SKM-1 treated with dmso at 0.1 percent for 144 hours (cell line): ENCODE data around the gene KCNH4.
"Not testable (repeated sequence)": the region's sequence is repeated elsewhere in the genome, so short reads cannot be mapped to it uniquely, and the experiment has no call there.

Experiments used
- DNase-seq: peaks from one replicate; lab custom pipeline; 2025; ENCODE audit not compliant: unreplicated experiment; lab: John Stamatoyannopoulos, UW

The KCNH4 gene

GRCh38 chr17:42180922-42181850 is at the start of gene KCNH4:
TSS of gene KCNH4 (minus strand) at chr17:42181142. CDS start at chr17:42180945, 197 bp downstream.
- DNase-seq = peak; percentile 85

GRCh38 chr17:42230225-42230624 is 49.3 kb upstream of the KCNH4 start:
- DNase-seq = no peak

GRCh38 chr17:42227849-42228700 is 47.1 kb upstream of the KCNH4 start:
- no peak for DNase-seq

GRCh38 chr17:42225646-42226045 is 44.7 kb upstream of the KCNH4 start:
- DNase-seq = no peak

GRCh38 chr17:42224651-42225050 is 43.7 kb upstream of the KCNH4 start:
- DNase-seq = no peak

- peak; percentile 73 for DNase-seq
These were observed 41.2 kb upstream of the KCNH4 start for GRCh38 chr17:42221886-42222745.

GRCh38 chr17:42219280-42219679 is 38.3 kb upstream of the KCNH4 start:
- DNase-seq = not testable (repeated sequence)

GRCh38 chr17:42214156-42214555 is 33.2 kb upstream of the KCNH4 start:
- DNase-seq = no peak

- no peak for DNase-seq
These were observed 31.4 kb upstream of the KCNH4 start for GRCh38 chr17:42212382-42212781.

- DNase-seq = not testable (repeated sequence)
These were observed 31.0 kb upstream of the KCNH4 start for GRCh38 chr17:42211921-42212341.

GRCh38 chr17:42210046-42210445 is 29.1 kb upstream of the KCNH4 start:
- DNase-seq = no peak

- not testable (repeated sequence) for DNase-seq
These were observed 25.2 kb upstream of the KCNH4 start for GRCh38 chr17:42206153-42206612.

GRCh38 chr17:42203354-42203753 is 22.4 kb upstream of the KCNH4 start:
- DNase-seq = no peak

- no peak for DNase-seq
These were observed 21.8 kb upstream of the KCNH4 start for GRCh38 chr17:42202696-42203095.

- DNase-seq = no peak
These were observed 21.2 kb upstream of the KCNH4 start for GRCh38 chr17:42202159-42202558.

- no peak for DNase-seq
These were observed 20.5 kb upstream of the KCNH4 start for GRCh38 chr17:42201458-42201772.

- no peak for DNase-seq
These were observed 19.9 kb upstream of the KCNH4 start for GRCh38 chr17:42200706-42201457.

GRCh38 chr17:42199416-42200011 is 18.6 kb upstream of the KCNH4 start:
- no peak for DNase-seq

- peak; percentile 41 for DNase-seq
These were observed 18.0 kb upstream of the KCNH4 start for GRCh38 chr17:42198897-42199296.
